Tracheal epithelial cell (primary cell): ENCODE data around the gene ADCK2. TPM values are rescaled to one million over a fixed set of nuclear protein-coding genes. Genes with fewer than 3 reads are reported as not detected.

Source experiments
- total RNA-seq: library from RNA; depleted of rRNA; stranded (reverse); fragments of >200 nt; gene quantifications from 2 replicates; pipeline ENCODE4 v1.2.1, GENCODE V29; 2014

Gene ADCK2, protein sequence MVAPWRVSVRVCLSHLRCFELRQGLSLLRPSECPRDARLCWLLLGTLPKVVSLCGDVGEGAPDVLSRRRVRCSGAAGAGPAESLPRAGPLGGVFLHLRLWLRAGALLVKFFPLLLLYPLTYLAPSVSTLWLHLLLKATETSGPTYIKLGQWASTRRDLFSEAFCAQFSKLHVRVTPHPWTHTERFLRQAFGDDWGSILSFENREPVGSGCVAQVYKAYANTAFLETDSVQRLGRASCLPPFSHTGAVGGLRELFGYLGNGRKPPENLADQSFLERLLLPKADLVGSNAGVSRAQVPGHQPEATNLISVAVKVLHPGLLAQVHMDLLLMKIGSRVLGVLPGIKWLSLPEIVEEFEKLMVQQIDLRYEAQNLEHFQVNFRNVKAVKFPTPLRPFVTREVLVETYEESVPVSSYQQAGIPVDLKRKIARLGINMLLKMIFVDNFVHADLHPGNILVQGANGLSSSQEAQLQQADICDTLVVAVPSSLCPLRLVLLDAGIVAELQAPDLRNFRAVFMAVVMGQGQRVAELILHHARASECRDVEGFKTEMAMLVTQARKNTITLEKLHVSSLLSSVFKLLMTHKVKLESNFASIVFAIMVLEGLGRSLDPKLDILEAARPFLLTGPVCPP
- 43.1 and 68.4 TPM in 2 replicates for total RNA-seq

DNA sequence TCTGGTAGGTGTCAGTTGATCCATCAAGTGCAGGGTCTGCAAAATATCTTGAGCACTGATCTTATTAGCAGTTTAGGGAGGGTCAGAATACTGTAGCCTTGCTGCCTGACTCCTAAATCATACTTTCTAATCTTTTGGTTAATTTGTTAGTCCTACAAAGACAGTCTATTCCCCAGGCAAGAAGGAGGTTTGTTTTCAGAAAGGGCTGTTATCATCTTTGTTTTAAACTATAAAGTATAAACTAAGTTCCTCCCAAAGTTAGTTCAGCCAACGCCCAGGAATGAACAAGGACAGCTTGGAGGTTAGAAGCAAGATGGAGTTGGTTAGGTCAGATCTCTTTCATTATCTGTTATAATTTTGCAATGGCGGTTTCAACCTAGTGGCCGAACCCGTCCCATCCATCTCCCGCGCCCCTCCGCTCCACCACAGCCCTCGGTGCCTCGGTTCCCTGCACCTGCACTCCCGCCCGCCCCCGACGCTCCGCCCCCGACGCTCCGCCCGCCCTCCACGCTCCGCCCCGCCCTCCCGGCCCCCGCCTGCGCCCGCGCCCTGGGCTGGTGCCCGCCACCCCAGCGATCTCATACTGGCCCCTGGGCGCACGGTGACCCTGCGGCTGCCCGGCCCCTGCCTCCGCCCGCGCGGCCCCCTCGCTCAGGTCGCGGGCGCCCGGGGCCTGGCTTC is at the start of gene ADCK2:
TSS of gene ADCK2 (plus strand) at position 564 of the 681 bp plus-strand sequence. CDS start 386 bp downstream, outside the sequence.

DNA sequence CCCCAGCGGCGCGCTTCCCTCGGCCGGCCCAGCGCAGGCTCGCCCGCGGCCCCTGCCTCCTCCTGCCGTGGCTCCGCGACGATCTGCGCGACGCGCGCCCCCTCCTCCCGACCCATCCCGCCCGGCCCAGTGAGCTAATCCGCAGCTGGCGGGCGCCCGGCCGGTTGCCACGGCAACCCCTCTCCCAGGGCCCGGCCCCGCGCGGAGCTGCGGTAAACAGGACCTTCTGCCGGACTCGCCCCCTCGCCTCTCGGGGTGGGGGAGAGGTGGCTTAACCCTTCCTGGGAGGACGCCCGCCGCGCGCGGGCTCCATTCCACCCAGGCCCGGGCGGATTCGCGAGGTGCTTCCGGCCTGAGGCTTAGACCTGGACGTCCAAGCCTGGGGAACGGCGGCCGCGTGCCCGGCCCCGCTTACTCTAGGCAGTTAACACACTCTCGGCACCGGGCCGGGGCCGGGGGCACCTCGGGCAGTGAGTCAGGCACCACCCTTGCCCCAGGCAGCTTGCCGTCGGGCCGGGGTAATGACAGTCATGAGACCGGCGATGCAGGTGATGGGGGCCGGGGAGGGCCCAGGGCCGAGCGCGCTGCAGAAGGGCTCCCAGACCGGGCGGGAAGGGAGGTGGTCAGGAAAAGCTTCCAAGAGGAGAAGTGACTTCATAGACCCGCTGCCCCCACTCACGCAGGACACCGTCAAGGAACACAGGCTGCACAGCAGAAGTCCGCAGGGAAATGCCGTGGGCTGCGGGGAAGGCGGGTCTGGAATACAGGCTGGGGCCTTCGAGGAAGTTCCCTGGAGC is 31.8 kb upstream of the ADCK2 start, which contains the start of gene DENND2A:
TSS of gene DENND2A (minus strand) at position 87 of the 797 bp plus-strand sequence. CDS start 38,416 bp downstream, outside the sequence.

DNA sequence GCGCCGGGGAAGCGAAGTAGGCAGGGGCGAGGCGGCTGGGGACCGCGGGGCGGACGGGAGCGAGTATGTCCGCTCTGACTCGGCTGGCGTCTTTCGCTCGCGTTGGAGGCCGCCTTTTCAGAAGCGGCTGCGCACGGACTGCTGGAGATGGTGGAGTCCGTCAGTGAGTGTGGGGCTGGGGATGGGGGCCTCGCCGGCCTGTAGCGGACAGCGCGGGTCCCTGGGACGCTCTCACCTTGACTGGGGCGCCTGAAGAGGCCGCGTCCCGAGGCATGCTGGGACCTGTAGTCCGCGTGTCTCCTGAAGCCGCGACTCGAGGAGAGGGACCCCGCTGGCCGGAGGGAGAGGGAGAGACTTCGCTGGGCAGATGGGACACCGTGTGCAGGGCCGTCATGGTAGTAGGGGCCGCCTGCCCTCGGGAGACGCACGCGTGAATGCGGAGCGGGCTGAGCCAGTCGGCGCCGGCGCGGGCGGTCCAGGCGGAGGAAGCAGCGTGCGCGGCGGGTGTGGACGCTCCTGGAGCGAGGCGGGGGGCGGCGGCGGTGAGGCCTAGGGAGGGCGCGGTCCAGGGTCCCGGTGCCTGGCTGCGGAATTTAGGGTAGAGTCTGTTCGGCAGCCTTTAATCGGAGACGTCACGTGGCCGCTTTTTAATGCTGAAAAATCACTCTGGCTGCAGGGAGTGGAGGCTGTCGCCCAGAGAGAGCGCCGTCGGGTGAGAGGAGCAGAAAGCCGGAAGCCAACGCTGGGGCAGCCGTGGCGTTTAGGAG is 24.1 kb downstream of the ADCK2 start, which contains the start of gene NDUFB2:
TSS of gene NDUFB2 (plus strand) at position 29 of the 767 bp plus-strand sequence. CDS start at position 66, 37 bp downstream.

Other genes with a start within 250 kb of the ADCK2 start
- gene MKRN1, start 193.4 kb upstream of the ADCK2 start, total RNA-seq: 76.6 and 84.0 TPM in 2 replicates
- gene DENND2A, start 32.1 kb upstream of the ADCK2 start, total RNA-seq: 0.43 and 2.2 TPM in 2 replicates
- gene NDUFB2, start 23.8 kb downstream of the ADCK2 start, total RNA-seq: 77.4 and 88.2 TPM in 2 replicates